KMS-11 (cell line): ENCODE measurements around the gene TWNK.

Source experiments
- H2AFZ ChIP-seq: fragments of 200-600 bp; sonication (generic); 2 replicates; pipeline ENCODE4 v1.6.1; 2016; ENCODE audit warnings: antibody characterized with exemption, mixed run types, low read depth
- H3K27ac ChIP-seq: fragments of 200-600 bp; sonication (generic); 2 replicates; pipeline ENCODE4 v1.6.1; 2016; ENCODE audit warnings: mild to moderate bottlenecking, mixed run types
- H3K27me3 ChIP-seq: fragments of 200-600 bp; sonication (generic); 2 replicates; pipeline ENCODE4 v1.6.1; 2017; ENCODE audit warnings: mild to moderate bottlenecking, low read depth, mixed run types, moderate library complexity; ENCODE audit not compliant: insufficient read depth
- H3K36me3 ChIP-seq: fragments of 200-600 bp; sonication (generic); 2 replicates; pipeline ENCODE4 v1.6.1; 2017; ENCODE audit warnings: mild to moderate bottlenecking, mixed run types; ENCODE audit not compliant: insufficient read depth
- H3K4me1 ChIP-seq: fragments of 200-600 bp; sonication (generic); 2 replicates; pipeline ENCODE4 v1.6.1; 2016; ENCODE audit warnings: mild to moderate bottlenecking, low read depth, mixed run types; ENCODE audit not compliant: poor library complexity, severe bottlenecking
- H3K4me2 ChIP-seq: fragments of 200-600 bp; sonication (generic); 2 replicates; pipeline ENCODE4 v1.7.0; 2016; ENCODE audit warnings: mild to moderate bottlenecking, mixed run types
- H3K4me3 ChIP-seq: fragments of 200-600 bp; sonication (generic); IDR thresholded peaks from 2 replicates; pipeline ENCODE4 v1.6.1; 2017; ENCODE audit warnings: low read depth, low read length, mixed read lengths; ENCODE audit not compliant: insufficient read depth
- H3K79me2 ChIP-seq: fragments of 200-600 bp; sonication (generic); 2 replicates; pipeline ENCODE4 v1.6.1; 2016; ENCODE audit warnings: low read depth, mixed run types; ENCODE audit not compliant: insufficient read depth
- H3K9ac ChIP-seq: fragments of 200-600 bp; sonication (generic); 2 replicates; pipeline ENCODE4 v1.6.1; 2016; ENCODE audit warnings: mild to moderate bottlenecking, mixed run types
- H4K20me1 ChIP-seq: fragments of 200-600 bp; sonication (generic); 2 replicates; pipeline ENCODE4 v1.6.1; 2016; ENCODE audit warnings: mild to moderate bottlenecking, mixed run types; ENCODE audit not compliant: insufficient read depth
- TF ChIP-seq, protein P1 (sequence below): fragments of 200-600 bp; sonication (generic); conservative IDR thresholded peaks from 2 replicates; pipeline ENCODE4 v1.6.1; 2017; ENCODE audit warnings: low read depth, mild to moderate bottlenecking, antibody characterized with exemption, low read length, moderate library complexity, mixed read lengths

TWNK gene

DNA sequence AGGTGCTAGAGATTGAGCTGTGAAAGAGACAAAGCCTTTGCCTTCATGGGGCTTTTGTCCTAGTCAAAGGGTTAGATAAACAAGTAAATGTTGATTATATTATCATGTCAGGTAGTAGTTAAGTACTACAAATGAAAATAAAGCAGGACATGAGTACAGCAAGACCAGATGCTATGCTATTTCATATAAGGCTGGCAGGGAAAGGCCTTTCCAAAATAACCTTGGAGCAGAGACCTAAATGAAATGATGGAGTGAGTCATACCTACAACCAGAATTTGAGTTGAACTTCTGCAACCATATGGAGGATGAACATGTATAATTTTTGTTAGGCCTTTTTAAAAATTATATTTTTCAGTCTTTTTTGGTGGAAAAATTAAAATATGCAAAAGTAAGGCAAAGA, 41.6 kb upstream of the TWNK start:
- no peak overlapping the region for H3K27ac ChIP-seq
- no peak overlapping the region for H3K4me3 ChIP-seq
- no peak overlapping the region for H3K9ac ChIP-seq
- H3K4me2 ChIP-seq, result no peak overlapping the region
- H3K36me3 ChIP-seq, result 0 out of 2 replicates have a peak, but pooled peaks cover 3% of the 10 kb centered on the region
- no peaks in the 10 kb centered on the region for H3K4me1 ChIP-seq
- no peaks in the 10 kb centered on the region for H3K79me2 ChIP-seq
- H4K20me1 ChIP-seq, result no peaks in the 10 kb centered on the region
- no peaks in the 10 kb centered on the region for H3K27me3 ChIP-seq
- no peak overlapping the region for H2AFZ ChIP-seq
- TF ChIP-seq, protein P1, sequence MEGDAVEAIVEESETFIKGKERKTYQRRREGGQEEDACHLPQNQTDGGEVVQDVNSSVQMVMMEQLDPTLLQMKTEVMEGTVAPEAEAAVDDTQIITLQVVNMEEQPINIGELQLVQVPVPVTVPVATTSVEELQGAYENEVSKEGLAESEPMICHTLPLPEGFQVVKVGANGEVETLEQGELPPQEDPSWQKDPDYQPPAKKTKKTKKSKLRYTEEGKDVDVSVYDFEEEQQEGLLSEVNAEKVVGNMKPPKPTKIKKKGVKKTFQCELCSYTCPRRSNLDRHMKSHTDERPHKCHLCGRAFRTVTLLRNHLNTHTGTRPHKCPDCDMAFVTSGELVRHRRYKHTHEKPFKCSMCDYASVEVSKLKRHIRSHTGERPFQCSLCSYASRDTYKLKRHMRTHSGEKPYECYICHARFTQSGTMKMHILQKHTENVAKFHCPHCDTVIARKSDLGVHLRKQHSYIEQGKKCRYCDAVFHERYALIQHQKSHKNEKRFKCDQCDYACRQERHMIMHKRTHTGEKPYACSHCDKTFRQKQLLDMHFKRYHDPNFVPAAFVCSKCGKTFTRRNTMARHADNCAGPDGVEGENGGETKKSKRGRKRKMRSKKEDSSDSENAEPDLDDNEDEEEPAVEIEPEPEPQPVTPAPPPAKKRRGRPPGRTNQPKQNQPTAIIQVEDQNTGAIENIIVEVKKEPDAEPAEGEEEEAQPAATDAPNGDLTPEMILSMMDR, result no peak

DNA sequence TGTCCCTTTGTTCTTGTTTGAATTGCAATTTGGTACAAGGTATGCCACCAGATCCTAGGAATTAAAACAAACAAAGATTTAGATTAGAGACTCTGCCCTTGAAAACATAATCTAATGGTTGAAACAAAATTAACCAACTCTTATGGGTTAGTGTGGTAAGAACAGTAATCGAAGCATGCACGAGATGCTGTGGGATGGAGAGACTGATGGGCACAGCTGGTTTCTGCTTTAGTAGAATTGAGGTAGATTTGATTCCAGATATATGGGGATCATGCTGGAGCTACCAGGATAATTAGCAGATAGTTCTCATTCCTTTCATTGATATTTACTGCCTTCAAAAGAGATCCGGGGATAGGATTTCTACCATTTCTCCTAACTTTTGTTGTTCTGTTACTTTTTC, 38.4 kb upstream of the TWNK start:
- H3K4me1 ChIP-seq, result no peaks in the 10 kb centered on the region
- no peaks in the 10 kb centered on the region for H3K79me2 ChIP-seq
- H3K27ac ChIP-seq, result no peak overlapping the region
- no peak overlapping the region for H2AFZ ChIP-seq
- 0 out of 2 replicates have a peak, but pooled peaks cover 3% of the 10 kb centered on the region for H3K36me3 ChIP-seq
- no peaks in the 10 kb centered on the region for H4K20me1 ChIP-seq
- no peaks in the 10 kb centered on the region for H3K27me3 ChIP-seq
- no peak overlapping the region for H3K4me3 ChIP-seq
- H3K4me2 ChIP-seq, result no peak overlapping the region
- TF ChIP-seq, protein P1, result no peak
- H3K9ac ChIP-seq, result no peak overlapping the region

- no peaks in the 10 kb centered on the region for H3K36me3 ChIP-seq
- no peaks in the 10 kb centered on the region for H3K4me1 ChIP-seq
- H3K27ac ChIP-seq, result no peak overlapping the region
- no peak overlapping the region for H2AFZ ChIP-seq
- H3K79me2 ChIP-seq, result no peaks in the 10 kb centered on the region
- TF ChIP-seq, protein P1, result no peak
- H3K4me3 ChIP-seq, result no peak overlapping the region
- H3K9ac ChIP-seq, result no peak overlapping the region
- H3K27me3 ChIP-seq, result no peaks in the 10 kb centered on the region
- no peak overlapping the region for H3K4me2 ChIP-seq
- H4K20me1 ChIP-seq, result no peaks in the 10 kb centered on the region
Observed at GRCh38 chr10:100960251-100960650, 27.1 kb upstream of the TWNK start.

DNA sequence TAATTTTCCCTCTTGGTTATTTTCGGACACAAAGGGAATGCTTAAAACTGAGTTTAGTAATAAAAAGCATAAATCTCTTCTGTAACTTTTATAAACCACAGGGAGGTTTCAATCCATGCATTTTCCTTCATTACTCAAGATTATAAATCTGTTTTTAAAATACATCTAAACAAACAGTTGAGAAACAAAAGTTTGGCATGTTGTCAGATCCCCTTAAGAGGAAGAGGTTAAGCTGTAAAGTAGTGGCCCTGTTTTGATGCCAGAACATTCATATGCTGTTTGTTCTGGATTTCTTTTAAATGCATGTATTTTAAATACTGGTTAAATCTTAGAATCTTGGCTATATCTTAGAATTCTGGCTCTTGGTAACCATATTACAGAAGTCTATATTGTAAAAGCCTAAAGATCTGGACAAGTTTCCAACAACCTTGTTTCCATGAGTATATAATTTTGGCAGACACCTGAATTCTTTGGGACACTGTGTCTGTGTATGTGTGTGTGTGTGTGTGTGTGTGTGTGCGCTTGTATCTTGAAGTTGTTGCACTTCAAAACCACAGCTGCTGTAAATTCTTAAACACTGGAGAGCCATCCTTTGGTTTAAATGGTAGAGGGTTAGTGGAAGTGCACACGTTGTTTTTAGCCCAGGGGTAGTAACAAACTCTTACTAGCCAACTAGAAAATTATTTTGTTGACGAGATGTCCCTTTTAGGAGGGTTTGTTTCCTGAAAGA, 24.8 kb upstream of the TWNK start:
- no peak overlapping the region for H3K4me3 ChIP-seq

More for the DNA sequence above, 24.8 kb upstream of the TWNK start:
- Histone ChIP-seq H3K36me3 (no peaks in the 10 kb centered on the region), H3K27me3 (no peaks in the 10 kb centered on the region), H4K20me1 (no peaks in the 10 kb centered on the region), H3K9ac (no peak overlapping the region), H3K4me1 (no peaks in the 10 kb centered on the region), H3K27ac (no peak overlapping the region), H3K79me2 (no peaks in the 10 kb centered on the region), H2AFZ (no peak overlapping the region), H3K4me2 (no peak overlapping the region)
- TF ChIP-seq, protein P1, result no peak
